AG10803 (cell line): Measurements from ENCODE around the gene NFAT5.
A peak's percentile ranks its signal among the peaks of the same experiment; 100 is the strongest.

Source experiments
- DNase-seq: peaks from one replicate; pipeline ENCODE4 v3.0.0; 2010; ENCODE audit warnings: low read depth
- H3K4me3 ChIP-seq: 2 replicates; pipeline ENCODE4 v1.5.1; 2011; ENCODE audit warnings: mild to moderate bottlenecking, low read length, control low read depth
- TF ChIP-seq, protein P1 (sequence below): conservative IDR thresholded peaks from 2 replicates; pipeline ENCODE4 v1.5.1; 2011; ENCODE audit warnings: mild to moderate bottlenecking, low read length, control low read depth, inconsistent platforms

Gene NFAT5

DNA sequence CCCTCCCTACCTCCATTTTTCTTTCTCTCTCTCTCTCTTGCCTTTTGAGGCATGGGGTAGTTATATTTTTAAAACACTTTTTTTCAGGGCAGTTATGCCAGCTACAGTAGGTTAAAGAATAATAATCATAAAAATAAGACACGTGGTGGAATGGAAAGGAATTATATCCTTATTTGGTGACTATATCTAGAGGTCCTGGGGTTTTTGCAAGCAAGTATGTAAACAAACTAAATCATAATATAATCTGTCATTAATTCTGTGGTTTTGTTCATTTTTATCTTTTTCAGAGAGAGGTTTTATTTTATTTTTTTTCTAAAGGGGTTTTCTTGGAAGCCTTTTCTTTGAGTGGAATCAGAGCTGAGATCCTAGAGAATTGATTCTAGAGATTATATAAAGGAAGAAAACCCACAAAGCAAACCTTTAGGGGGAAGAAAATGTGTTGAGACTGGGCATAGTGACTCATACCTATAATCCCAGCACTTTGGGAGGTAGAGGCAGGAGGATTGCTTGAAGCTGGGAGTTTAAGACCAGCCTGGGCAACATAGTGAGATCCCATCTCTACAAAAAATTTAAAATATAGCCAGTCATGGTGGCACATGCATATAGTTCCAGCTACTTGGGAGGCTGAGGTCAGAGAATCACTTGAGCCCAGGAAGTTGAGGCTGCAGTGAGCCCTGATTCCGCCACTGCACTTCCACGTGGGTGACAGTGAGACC, 107.4 kb downstream of the NFAT5 start:
- H3K4me3 ChIP-seq: no peak overlapping the region
- no peak for DNase-seq
- TF ChIP-seq, protein P1, sequence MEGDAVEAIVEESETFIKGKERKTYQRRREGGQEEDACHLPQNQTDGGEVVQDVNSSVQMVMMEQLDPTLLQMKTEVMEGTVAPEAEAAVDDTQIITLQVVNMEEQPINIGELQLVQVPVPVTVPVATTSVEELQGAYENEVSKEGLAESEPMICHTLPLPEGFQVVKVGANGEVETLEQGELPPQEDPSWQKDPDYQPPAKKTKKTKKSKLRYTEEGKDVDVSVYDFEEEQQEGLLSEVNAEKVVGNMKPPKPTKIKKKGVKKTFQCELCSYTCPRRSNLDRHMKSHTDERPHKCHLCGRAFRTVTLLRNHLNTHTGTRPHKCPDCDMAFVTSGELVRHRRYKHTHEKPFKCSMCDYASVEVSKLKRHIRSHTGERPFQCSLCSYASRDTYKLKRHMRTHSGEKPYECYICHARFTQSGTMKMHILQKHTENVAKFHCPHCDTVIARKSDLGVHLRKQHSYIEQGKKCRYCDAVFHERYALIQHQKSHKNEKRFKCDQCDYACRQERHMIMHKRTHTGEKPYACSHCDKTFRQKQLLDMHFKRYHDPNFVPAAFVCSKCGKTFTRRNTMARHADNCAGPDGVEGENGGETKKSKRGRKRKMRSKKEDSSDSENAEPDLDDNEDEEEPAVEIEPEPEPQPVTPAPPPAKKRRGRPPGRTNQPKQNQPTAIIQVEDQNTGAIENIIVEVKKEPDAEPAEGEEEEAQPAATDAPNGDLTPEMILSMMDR: no peak

DNA sequence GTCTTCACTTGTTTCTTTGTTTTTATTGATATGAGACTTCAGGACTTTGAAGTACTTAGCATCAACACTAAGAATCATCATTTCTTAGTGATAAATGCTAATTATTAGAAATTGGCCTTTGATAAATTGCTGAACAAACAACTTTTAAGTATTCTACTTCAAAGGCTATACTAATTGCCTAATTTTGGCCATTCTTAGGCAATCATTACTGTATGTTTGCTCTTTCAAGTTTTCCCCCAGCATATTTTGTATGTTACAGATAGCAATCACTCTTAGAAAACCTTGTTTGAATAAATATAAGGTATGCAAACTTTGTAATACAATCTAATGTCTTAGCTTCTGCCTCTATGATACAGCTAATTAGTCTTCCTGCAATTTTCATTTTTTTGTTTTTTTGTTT, 114.6 kb downstream of the NFAT5 start:
- no peak overlapping the region for H3K4me3 ChIP-seq
- TF ChIP-seq, protein P1: no peak
- no peak for DNase-seq

DNA sequence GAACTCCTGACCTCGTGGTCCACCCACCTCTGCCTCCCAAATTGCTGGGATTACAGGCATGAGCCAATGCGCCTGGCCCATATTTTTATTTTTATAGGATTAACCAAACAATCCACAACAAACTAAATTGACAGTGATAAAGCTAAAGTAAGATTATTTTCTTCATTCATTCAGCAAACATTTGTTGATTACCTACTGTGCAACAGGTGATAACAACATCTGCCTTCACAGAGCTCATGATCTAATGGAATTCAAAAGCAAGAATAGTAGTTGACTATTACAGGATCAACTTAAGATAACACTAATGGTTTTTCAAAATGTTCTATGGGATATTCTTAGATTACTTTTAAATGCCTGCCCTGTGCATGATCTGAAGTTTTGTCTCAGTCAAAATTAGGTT, 122.8 kb downstream of the NFAT5 start:
- TF ChIP-seq, protein P1: no peak
- DNase-seq: no peak
- no peak overlapping the region for H3K4me3 ChIP-seq

DNA sequence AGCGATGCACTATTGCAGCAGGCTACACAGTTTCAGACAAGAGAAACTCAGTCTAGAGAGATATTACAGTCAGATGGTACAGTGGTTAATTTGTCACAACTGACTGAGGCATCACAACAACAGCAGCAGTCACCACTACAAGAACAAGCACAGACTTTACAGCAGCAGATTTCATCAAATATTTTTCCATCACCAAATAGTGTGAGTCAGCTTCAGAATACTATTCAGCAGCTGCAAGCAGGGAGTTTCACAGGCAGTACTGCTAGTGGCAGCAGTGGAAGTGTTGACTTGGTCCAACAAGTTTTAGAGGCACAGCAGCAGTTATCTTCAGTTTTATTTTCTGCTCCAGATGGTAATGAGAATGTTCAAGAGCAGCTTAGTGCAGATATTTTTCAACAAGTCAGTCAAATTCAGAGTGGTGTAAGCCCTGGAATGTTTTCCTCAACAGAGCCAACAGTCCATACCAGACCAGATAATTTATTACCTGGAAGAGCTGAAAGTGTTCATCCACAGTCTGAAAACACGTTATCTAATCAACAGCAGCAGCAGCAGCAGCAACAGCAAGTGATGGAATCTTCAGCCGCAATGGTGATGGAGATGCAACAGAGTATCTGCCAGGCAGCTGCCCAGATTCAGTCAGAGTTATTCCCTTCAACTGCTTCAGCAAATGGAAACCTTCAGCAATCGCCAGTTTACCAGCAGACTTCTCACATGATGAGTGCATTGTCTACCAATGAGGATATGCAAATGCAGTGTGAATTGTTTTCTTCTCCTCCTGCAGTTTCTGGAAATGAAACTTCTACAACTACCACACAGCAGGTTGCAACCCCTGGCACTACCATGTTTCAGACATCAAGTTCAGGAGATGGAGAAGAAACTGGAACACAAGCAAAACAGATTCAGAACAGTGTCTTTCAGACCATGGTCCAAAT, 126.5 kb downstream of the NFAT5 start:
- TF ChIP-seq, protein P1: no peak
- DNase-seq: peak; percentile 80
- no peak overlapping the region for H3K4me3 ChIP-seq

DNA sequence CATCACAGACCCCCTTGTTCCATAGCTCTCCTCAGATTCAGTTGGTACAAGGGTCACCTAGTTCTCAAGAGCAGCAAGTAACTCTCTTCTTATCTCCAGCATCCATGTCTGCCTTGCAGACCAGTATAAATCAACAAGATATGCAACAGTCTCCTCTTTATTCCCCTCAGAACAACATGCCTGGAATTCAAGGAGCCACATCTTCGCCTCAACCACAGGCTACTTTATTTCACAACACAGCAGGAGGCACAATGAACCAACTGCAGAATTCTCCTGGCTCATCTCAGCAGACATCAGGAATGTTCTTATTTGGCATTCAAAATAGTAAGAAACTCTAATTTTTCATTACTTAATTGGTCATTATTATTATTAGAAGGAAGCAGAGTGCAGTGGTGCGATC, 128.2 kb downstream of the NFAT5 start:
- DNase-seq: no peak
- TF ChIP-seq, protein P1: no peak
- no peak overlapping the region for H3K4me3 ChIP-seq

DNA sequence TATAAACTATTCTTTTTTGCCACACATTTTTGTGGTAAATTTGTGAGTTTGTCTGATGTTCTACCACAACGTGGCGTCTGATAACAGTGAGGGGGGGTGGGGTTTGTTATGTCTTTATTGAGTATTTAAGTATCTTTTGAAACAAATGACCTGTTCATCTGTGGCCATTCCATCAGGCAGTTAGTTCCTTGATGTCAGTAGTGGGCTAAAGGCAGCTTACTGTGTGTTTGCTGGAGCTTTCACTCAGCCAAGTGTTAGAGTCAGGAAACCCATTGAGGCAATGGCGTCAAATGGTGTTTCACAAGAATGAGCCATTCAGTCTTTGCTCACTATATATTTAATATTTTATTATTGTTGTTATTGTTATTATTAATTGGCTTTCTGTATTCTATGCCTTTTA, 132.6 kb downstream of the NFAT5 start:
- no peak for DNase-seq
- TF ChIP-seq, protein P1: no peak
- H3K4me3 ChIP-seq: no peak overlapping the region

DNA sequence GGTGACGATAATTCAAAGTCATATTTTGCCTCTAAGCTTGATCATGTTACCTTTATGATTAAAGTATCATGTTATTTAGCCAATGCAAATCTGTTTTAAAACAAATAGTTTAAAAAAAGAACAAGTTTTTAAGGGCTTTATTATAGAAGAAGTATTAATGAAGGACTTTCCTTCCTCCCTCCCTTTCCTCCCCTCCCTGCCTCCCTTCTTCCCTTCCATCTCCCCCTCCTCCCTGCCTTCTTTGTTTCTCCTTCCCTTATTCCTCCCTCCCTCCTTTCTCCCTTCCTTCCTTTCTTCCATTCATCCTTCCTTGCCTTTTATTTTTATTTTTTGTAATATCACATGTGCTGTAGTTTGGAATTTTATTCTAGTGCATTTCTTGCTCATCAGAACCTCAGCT, 134.1 kb downstream of the NFAT5 start:
- TF ChIP-seq, protein P1: no peak
- no peak for DNase-seq
- H3K4me3 ChIP-seq: no peak overlapping the region
